Endothelial cell of umbilical vein (primary cell): ENCODE measurements around the gene KCTD5.
"Not testable (repeated sequence)": the region's sequence is repeated elsewhere in the genome, so short reads cannot be mapped to it uniquely, and the experiment has no call there.

ENCODE experiments used
- CTCF ChIP-seq, 2 donors: IDR thresholded peaks; 1 replicate in 1 of 2; 2 replicates in 1 of 2; pipeline ENCODE4 v1.5.1; 2011; ENCODE audit warnings: low read length in 2 of 2, mild to moderate bottlenecking in 2 of 2, moderate library complexity in 2 of 2, control low read depth in 1 of 2, inconsistent platforms in 1 of 2, low read depth in 1 of 2; ENCODE audit not compliant: insufficient read depth in 1 of 2; ENCODE audit errors: extremely low read depth in 1 of 2
- EZH2 ChIP-seq: IDR thresholded peaks from 2 replicates; pipeline ENCODE4 v1.6.1; 2012; ENCODE audit warnings: borderline replicate concordance, low read depth, mild to moderate bottlenecking, moderate library complexity, low read length, inconsistent platforms; ENCODE audit not compliant: severe bottlenecking
- JUN ChIP-seq: IDR thresholded peaks from 2 replicates; pipeline ENCODE4 v1.6.1; 2011; ENCODE audit warnings: borderline replicate concordance, low read depth; ENCODE audit not compliant: insufficient read length, insufficient read depth
- MAX ChIP-seq: IDR thresholded peaks from 2 replicates; pipeline ENCODE4 v1.6.1; 2011; ENCODE audit not compliant: insufficient read depth, insufficient read length
- MYC ChIP-seq: IDR thresholded peaks from one replicate; pipeline ENCODE4 v1.6.1; 2011; ENCODE audit warnings: mild to moderate bottlenecking, low read depth, low read length
- POLR2A ChIP-seq: IDR thresholded peaks from 2 replicates; pipeline ENCODE4 v1.6.1; 2012; ENCODE audit warnings: low read depth, mild to moderate bottlenecking, control low read depth, low read length
- POLR2AphosphoS5 ChIP-seq: IDR thresholded peaks from 2 replicates; pipeline ENCODE4 v1.6.1; 2012; ENCODE audit warnings: low read depth, mild to moderate bottlenecking, control low read depth, low read length, moderate library complexity; ENCODE audit not compliant: insufficient read depth

GRCh38 chr16:2676937-2677336 is 5.4 kb upstream of the KCTD5 start:
- TF ChIP-seq CTCF (IDR thresholded peaks at IDR 0.05; ENCODE audit: extremely low read depth in 1 of 2, insufficient read depth in 1 of 2, low read depth in 1 of 2, low read length in 2 of 2); POLR2AphosphoS5; JUN; MAX; EZH2; POLR2A; MYC: not testable (repeated sequence)
